Loucy (cell line): ENCODE data around the gene CEP97.
"Not testable (repeated sequence)": the region's sequence is repeated elsewhere in the genome, so short reads cannot be mapped to it uniquely, and the experiment has no call there.

ENCODE experiments used
- CTCF ChIP-seq: fragments of 200-600 bp; sonication (generic); conservative IDR thresholded peaks from 2 replicates; pipeline ENCODE4 v1.5.1; 2014; ENCODE audit warnings: mild to moderate bottlenecking, antibody characterized with exemption, low read length
- EZH2phosphoT487 ChIP-seq: fragments of 200-600 bp; IDR thresholded peaks from 2 replicates; pipeline ENCODE4 v1.6.1; 2018; ENCODE audit warnings: antibody characterized with exemption, mild to moderate bottlenecking, moderate library complexity, borderline replicate concordance

DNA sequence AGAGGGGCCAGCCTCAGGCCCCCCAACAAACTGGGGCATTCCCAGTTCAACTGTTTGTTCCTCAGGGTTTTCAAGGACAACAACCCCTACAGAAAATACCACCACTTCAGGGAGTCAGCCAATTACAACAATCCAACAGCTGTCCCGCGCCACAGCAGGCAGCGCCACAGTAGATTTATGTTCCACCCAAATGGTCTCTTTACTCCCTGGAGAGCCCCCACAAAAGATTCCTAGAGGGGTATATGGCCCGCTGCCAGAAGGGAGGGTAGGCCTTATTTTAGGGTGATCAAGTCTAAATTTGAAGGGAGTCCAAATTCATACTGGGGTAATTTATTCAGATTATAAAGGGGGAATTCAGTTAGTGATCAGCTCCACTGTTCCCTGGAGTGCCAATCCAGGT, 29.6 kb upstream of the CEP97 start:
- TF ChIP-seq CTCF, EZH2phosphoT487: not testable (repeated sequence)
